Retinal pigment epithelial cell (primary cell): ENCODE measurements around the gene KCNQ1.

Experiments
- DNase-seq: peaks from one replicate; pipeline ENCODE4 v3.0.0-alpha.2; 2010; ENCODE audit warnings: low read depth
- H3K4me3 ChIP-seq: 2 replicates; pipeline ENCODE4 v1.5.1; 2011; ENCODE audit warnings: mild to moderate bottlenecking, low read length, control low read depth, moderate library complexity
- TF ChIP-seq, protein P1 (sequence below): conservative IDR thresholded peaks from 2 replicates; pipeline ENCODE4 v1.5.1; 2011; ENCODE audit warnings: low read depth, low read length, control low read depth, inconsistent platforms

The KCNQ1 gene

DNA sequence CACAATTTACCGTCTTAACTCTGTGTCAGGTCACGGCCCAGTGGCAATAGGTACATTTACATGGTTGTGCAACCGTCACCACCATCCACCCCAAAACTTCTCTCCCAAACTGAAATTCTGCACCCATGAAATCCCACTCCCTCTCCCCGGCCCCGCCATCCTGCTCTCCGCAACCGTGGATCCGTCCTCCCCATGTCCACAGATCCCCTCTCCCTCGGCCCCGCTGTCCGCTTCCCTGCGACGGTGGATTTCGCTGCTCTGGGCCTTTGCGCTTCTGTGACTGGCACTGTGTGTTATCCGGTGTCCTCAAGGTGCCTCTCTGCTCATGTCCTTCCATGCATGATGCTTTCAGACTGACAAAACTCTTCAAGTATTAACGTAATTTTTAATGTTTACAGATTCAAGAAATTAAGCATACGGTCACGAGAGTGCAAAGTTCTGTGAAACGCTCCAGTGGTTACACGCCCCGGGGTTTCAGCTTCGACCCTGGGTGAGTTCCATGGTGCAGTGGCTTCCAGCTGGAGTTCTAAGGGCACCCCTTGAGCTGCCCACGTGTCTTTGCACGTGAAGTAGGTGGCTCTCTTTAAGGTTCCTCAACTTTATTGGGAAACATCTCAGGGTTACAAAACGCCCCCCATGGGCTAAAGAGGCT is 76.4 kb downstream of the KCNQ1 start:
- DNase-seq: no peak
- TF ChIP-seq, protein P1, sequence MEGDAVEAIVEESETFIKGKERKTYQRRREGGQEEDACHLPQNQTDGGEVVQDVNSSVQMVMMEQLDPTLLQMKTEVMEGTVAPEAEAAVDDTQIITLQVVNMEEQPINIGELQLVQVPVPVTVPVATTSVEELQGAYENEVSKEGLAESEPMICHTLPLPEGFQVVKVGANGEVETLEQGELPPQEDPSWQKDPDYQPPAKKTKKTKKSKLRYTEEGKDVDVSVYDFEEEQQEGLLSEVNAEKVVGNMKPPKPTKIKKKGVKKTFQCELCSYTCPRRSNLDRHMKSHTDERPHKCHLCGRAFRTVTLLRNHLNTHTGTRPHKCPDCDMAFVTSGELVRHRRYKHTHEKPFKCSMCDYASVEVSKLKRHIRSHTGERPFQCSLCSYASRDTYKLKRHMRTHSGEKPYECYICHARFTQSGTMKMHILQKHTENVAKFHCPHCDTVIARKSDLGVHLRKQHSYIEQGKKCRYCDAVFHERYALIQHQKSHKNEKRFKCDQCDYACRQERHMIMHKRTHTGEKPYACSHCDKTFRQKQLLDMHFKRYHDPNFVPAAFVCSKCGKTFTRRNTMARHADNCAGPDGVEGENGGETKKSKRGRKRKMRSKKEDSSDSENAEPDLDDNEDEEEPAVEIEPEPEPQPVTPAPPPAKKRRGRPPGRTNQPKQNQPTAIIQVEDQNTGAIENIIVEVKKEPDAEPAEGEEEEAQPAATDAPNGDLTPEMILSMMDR: no peak
- no peak overlapping the region for H3K4me3 ChIP-seq

DNA sequence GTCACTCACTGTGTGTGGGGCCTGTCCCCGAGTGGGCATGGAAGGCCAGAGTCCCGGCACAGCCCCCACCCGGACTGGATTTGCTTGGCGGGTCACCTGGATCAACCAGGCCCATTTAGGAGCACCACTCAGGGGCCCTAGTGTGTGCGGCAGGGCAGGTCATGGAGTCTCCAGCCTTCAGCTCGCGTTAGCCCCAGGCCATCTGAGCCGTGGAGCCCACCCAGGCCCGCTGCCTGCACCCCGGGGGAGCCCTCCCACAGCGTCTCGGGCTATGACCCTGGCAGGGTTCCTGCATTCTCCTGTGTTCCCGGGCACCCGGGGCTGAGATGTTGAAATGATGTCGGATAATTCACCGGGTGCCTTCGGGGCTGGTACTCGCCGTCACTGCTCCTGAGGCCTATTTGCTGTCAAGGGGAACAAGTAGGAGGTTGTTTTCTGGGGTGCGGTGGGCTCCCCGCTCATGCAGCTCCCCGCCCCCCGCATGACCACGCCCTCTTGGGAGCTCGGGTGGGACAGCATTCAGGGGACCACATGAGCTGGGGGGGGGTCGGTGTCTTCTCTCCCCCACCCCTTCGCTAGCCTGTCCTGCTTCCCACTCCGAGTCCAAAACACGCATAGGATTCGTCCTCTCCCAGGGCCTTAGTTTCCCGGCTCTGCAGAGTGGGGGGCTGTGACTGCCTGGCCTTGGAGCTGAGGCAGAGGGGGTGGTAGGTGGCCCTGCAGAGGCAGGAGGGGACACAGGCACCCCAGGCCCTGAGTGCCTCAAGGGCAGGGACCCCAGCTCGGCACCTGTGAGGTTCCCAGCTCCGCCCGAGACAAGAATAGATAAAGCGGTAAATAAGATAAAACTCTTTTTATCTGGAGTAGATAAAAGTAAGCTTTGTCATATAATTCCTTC is 77.2 kb downstream of the KCNQ1 start:
- DNase-seq: no peak
- TF ChIP-seq, protein P1: no peak
- no peak overlapping the region for H3K4me3 ChIP-seq

DNA sequence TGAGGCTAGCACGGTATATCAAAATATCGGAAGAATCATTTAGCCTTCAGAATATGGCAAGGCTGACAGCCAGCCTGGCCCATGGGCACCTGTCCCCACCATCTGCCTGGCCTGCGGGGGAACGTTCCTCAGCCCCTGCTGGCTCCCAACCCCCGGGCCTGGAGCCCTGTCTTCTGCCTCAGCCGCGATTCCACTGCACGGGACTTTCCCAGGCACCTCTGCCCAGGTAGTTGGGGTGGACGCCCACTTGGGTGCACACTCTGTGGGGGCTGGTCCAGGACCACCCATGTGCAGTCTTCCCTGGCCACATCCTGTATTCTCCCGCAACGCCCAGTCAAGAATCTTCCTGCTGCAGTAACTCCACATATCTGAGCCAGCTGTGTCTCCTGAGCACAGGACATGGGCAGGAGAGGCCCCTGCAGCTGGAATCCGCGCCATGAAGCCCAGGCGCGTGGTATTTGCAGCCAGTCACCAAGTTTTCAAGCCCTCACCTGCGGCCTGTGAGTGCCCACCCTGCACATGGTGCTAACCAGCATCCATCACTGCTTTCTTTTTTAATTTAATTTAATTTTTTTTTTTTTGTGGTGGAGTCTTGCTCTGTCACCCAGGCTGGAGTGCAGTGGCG is 77.9 kb downstream of the KCNQ1 start:
- DNase-seq: no peak
- TF ChIP-seq, protein P1: no peak
- H3K4me3 ChIP-seq: no peak overlapping the region

DNA sequence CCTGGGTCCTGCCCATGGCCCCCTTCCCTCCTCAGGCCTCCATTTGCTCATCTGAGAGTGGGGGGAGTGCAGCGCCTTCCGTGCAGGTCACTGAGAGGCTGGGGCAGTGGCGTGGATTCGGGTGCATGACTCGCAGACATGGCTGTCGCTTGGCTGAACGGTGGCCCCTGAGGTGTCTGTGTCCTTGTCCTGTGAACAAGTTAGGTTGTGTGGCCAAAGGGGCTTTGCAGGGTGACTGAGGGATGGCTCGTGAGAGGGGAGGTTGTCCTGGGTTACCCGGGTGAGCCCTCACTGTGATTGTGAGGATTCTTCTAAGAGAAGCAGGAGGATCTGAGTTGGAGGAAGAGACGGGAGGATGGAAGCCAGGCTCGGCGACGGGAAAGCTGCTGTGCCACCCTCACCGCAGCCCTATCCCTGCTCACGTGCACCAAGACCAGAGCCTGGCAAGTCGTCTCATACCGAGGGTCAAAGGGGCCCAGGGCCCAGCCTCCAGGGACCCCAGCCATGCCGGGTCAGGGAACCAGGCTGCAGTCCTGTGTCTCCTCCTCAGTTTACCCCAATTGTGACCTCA is 79.1 kb downstream of the KCNQ1 start:
- no peak overlapping the region for H3K4me3 ChIP-seq
- TF ChIP-seq, protein P1: no peak
- no peak for DNase-seq

DNA sequence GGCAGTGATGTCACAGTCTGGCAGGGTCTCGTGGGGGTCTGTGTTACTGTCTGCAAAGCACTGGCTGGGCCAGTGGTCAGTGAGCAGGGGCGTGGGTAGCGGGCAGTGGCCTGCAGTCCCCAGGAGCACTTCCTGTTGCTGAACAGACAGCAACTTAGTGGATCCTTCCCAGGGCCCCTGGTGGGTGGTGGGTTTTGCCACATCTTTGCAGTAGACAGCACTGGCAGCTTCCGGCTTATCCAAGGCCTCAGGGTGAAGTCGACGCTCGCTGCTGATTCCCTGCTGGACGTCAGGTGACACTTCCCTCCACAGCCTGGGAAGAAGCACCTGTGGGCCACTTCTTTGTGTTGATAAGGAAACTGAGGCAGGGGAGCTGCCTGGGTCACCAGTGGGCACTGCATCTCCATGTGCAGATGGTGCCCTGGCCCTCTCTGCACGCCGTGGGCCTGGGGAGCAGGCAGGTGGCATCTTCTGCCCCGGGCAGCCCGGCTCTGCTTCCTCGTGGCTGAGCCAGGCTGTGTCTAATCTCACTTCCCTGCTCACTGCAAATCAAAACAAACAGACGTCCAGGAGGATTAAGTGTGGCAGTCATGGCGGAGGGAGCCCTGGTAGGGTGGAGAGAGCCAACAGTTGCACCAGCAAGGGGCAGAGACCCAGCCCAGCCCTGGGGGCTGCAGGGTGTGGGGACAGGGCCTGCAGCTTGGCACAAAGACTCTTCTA is 79.8 kb downstream of the KCNQ1 start:
- no peak for DNase-seq
- TF ChIP-seq, protein P1: no peak
- H3K4me3 ChIP-seq: no peak overlapping the region

DNA sequence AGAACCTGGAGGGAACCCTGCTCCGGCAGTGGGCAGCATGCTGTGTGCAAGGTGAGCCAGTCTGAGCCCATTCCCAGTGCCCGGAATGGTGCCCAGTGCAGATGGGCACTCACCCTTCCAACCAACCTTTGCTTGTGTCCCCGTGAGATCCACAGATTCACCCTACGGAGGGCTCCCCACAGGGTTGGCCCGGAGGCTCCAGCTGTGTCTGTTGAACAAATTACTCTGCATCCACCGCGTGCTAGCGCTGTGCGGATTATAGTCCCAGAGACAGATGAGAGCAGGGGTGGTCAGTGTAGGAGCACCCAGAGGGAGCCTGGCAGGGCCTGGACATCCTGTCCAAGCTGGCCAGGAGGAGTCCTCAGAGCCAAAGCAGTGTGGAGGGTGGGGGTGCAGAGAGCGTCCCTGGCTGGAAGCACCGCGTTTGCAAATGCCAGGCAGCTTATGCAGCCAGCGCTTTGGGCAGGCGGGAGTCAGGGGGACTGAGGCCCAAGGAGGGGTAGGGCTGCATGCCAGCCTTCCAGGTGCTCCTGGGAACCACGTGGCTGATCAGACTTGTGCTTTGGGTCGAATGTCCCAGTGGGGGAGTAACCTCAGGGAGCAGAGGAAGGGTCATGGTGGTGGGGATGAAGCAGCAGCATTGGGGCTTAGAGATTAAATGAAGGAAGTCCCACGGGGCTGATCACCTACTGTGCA is 80.5 kb downstream of the KCNQ1 start:
- H3K4me3 ChIP-seq: no peak overlapping the region
- DNase-seq: no peak
- TF ChIP-seq, protein P1: no peak
